Calu3 (cell line): ENCODE data around the gene ANKRD12. TPM values are rescaled to one million over a fixed set of nuclear protein-coding genes. Genes with fewer than 3 reads are reported as not detected.

Experiments
- BruUV-seq: library from RNA; stranded (reverse); fragments of 400-500 nt; replicated peaks from 2 replicates; lab custom pipeline; 2021; lab: Mats Ljungman, UMichigan
- CTCF ChIA-PET: fragments of 300-600 bp; sonication (Branson Sonifier 250); formaldehyde crosslinking; loops from one replicate; lab custom pipeline; 2022; ENCODE audit warnings: antibody characterized with exemption; lab: Charles Lee
- DNase-seq: peaks from one replicate; pipeline ENCODE4 v3.0.0; 2022
- H3K27ac Mint-ChIP-seq: one replicate; pipeline ENCODE4 v1.8.0; 2022; ENCODE audit warnings: mixed read lengths; ENCODE audit not compliant: unreplicated experiment
- H3K27me3 Mint-ChIP-seq: one replicate; pipeline ENCODE4 v1.8.0; 2022; ENCODE audit warnings: mixed read lengths; ENCODE audit not compliant: unreplicated experiment
- H3K36me3 Mint-ChIP-seq: one replicate; pipeline ENCODE4 v1.8.0; 2022; ENCODE audit warnings: mild to moderate bottlenecking, moderate library complexity, mixed read lengths; ENCODE audit not compliant: insufficient read depth, unreplicated experiment
- H3K4me1 Mint-ChIP-seq: one replicate; pipeline ENCODE4 v1.8.0; 2022; ENCODE audit warnings: mild to moderate bottlenecking, low read depth, mixed read lengths; ENCODE audit not compliant: unreplicated experiment
- H3K4me3 Mint-ChIP-seq: one replicate; pipeline ENCODE4 v1.8.0; 2022; ENCODE audit warnings: mild to moderate bottlenecking, low read depth, moderate library complexity, mixed read lengths; ENCODE audit not compliant: unreplicated experiment
- H3K9me3 Mint-ChIP-seq: one replicate; pipeline ENCODE4 v1.8.0; 2022; ENCODE audit warnings: low read depth, mixed read lengths; ENCODE audit not compliant: unreplicated experiment
- CTCF ChIP-seq: fragments of 200-600 bp; IDR thresholded peaks from one replicate; pipeline ENCODE4 v1.8.0; 2022; ENCODE audit warnings: antibody characterized with exemption; ENCODE audit not compliant: unreplicated experiment
- intact Hi-C: fragments of 100-400 bp; cut with micrococcal nuclease; formaldehyde crosslinking; loops from one replicate; pipeline ENCODE4 v1.10.0; 2022; ENCODE audit not compliant: unreplicated experiment
- total RNA-seq: library from RNA; stranded (reverse); gene quantifications from 2 replicates; pipeline ENCODE4 v1.2.3, GENCODE V29; 2022

Gene ANKRD12
- total RNA-seq, 1 experiment from 2014 or later, result 40.7 TPM

GRCh38 chr18:9146224-9146623, 9.6 kb downstream of the ANKRD12 start:
- BruUV-seq, result no TSS peak
- CTCF ChIA-PET, result no interaction called here
- TF ChIP-seq CTCF, result no peak
- intact Hi-C loops, result loop anchor here (10.0 kb wide), 1 partner anchor 151 kb away; no protein-coding TSS in a partner anchor
- no peaks in the 10 kb centered on the region for H3K9me3 Mint-ChIP-seq
- no peak overlapping the region for H3K4me3 Mint-ChIP-seq
- DNase-seq, result no peak
- no peak overlapping the region for H3K27ac Mint-ChIP-seq
- H3K27me3 Mint-ChIP-seq, result no peaks in the 10 kb centered on the region
- peaks cover 31% of the 10 kb centered on the region for H3K4me1 Mint-ChIP-seq
- H3K36me3 Mint-ChIP-seq, result peaks cover 5% of the 10 kb centered on the region

- H3K27me3 Mint-ChIP-seq, result no peaks in the 10 kb centered on the region
- TF ChIP-seq CTCF, result peak; percentile 61
- H3K36me3 Mint-ChIP-seq, result peaks cover 5% of the 10 kb centered on the region
- H3K27ac Mint-ChIP-seq, result no peak overlapping the region
- H3K9me3 Mint-ChIP-seq, result no peaks in the 10 kb centered on the region
- H3K4me3 Mint-ChIP-seq, result no peak overlapping the region
- peaks cover 31% of the 10 kb centered on the region for H3K4me1 Mint-ChIP-seq
- peak; percentile 39 for DNase-seq
- CTCF ChIA-PET, result interaction anchor here (0.8 to 1.0 kb wide), 3 partner anchors 8 to 74 kb away, joined by 3 to 11 read pairs (median 5); partner anchors contain the start of gene ANKRD12
- intact Hi-C loops, result loop anchor here (1.0 to 10.0 kb wide), 2 partner anchors 74 to 153 kb away; no protein-coding TSS in a partner anchor
- BruUV-seq, result no TSS peak
These were observed 11.0 kb downstream of the ANKRD12 start for GRCh38 chr18:9147440-9148202.

GRCh38 chr18:9148203-9148552, 11.6 kb downstream of the ANKRD12 start:
- Mint-ChIP-seq H3K36me3 (peaks cover 5% of the 10 kb centered on the region), H3K4me1 (peaks cover 37% of the 10 kb centered on the region), H3K9me3 (no peaks in the 10 kb centered on the region), H3K27me3 (no peaks in the 10 kb centered on the region), H3K27ac (no peak overlapping the region), H3K4me3 (no peak overlapping the region)
- TF ChIP-seq CTCF, result no peak
- BruUV-seq, result no TSS peak
- no peak for DNase-seq
- CTCF ChIA-PET, result interaction anchor here (0.8 to 1.0 kb wide), 3 partner anchors 9 to 75 kb away, joined by 3 to 11 read pairs (median 5); partner anchors contain the start of gene ANKRD12
- intact Hi-C loops, result loop anchor here (1.0 to 10.0 kb wide), 2 partner anchors 75 to 153 kb away; no protein-coding TSS in a partner anchor

DNA sequence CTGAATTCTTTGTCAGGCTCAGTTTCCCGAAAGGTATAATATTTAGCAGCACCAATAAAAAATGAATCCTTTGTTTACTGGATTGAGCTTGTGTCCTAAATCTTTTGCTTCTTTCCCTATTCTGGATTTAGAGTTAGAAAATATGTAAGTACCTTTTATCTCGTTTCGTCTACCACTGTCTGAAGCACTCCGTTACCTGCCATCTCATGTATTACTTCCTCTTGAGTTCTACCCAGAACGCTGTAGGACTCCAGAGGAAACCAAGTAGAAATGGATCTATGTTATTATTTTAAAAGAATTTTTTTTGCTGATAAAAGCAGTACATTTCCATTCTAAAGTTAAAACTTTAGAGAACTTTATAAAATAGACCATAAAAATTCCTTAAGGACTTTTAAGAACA, 13.5 kb downstream of the ANKRD12 start:
- intact Hi-C loops, result no loop called here
- DNase-seq, result no peak
- Mint-ChIP-seq H3K27ac (no peak overlapping the region), H3K9me3 (no peaks in the 10 kb centered on the region), H3K4me3 (no peak overlapping the region), H3K36me3 (peaks cover 5% of the 10 kb centered on the region), H3K27me3 (no peaks in the 10 kb centered on the region), H3K4me1 (peaks cover 43% of the 10 kb centered on the region)
- no peak for TF ChIP-seq CTCF
- BruUV-seq, result no TSS peak
- CTCF ChIA-PET, result no interaction called here
